H9 (cell line): Measurements from ENCODE around the gene ARHGAP25. TPM values are rescaled to one million over a fixed set of nuclear protein-coding genes. Genes with fewer than 3 reads are reported as not detected.

Experiments
- DNase-seq: peaks from one replicate; pipeline ENCODE4 v3.0.0-alpha.2; 2017
- H2AFZ ChIP-seq: one replicate; pipeline ENCODE4 v1.6.1; 2013; ENCODE audit warnings: mild to moderate bottlenecking, low read length, control low read depth, moderate library complexity
- H2AK5ac ChIP-seq: 2 replicates; pipeline ENCODE4 v1.6.1; 2013; ENCODE audit warnings: low read length, control low read depth, mixed read lengths; ENCODE audit not compliant: insufficient read length
- H2BK120ac ChIP-seq: one replicate; pipeline ENCODE4 v1.6.1; 2013; ENCODE audit warnings: low read depth, mild to moderate bottlenecking, low read length, control low read depth, inconsistent platforms; ENCODE audit not compliant: poor library complexity, severe bottlenecking
- H2BK12ac ChIP-seq: 2 replicates; pipeline ENCODE4 v1.6.1; 2013; ENCODE audit warnings: low read length, control low read depth, mixed read lengths, low read depth; ENCODE audit not compliant: insufficient read length
- H2BK15ac ChIP-seq: 2 replicates; pipeline ENCODE4 v1.6.1; 2013; ENCODE audit warnings: low read depth, low read length, control low read depth
- H2BK20ac ChIP-seq: one replicate; pipeline ENCODE4 v1.6.1; 2013; ENCODE audit warnings: low read depth, mild to moderate bottlenecking, low read length, control low read depth, inconsistent platforms; ENCODE audit not compliant: poor library complexity, severe bottlenecking
- H2BK5ac ChIP-seq: 2 replicates; pipeline ENCODE4 v1.6.1; 2013; ENCODE audit warnings: low read length, control low read depth, mixed read lengths; ENCODE audit not compliant: insufficient read length
- H3K14ac ChIP-seq: 2 replicates; pipeline ENCODE4 v1.6.1; 2013; ENCODE audit warnings: low read length, control low read depth; ENCODE audit not compliant: insufficient read depth
- H3K18ac ChIP-seq: 2 replicates; pipeline ENCODE4 v1.6.1; 2013; ENCODE audit warnings: low read depth, mild to moderate bottlenecking, mixed read lengths, low read length, control low read depth; ENCODE audit not compliant: insufficient read length
- H3K23ac ChIP-seq: 2 replicates; pipeline ENCODE4 v1.6.1; 2013; ENCODE audit warnings: low read length, control low read depth, mixed read lengths, low read depth; ENCODE audit not compliant: insufficient read length
- H3K23me2 ChIP-seq: 2 replicates; pipeline ENCODE4 v1.6.1; 2013; ENCODE audit warnings: low read depth, mild to moderate bottlenecking, mixed read lengths, low read length, control low read depth; ENCODE audit not compliant: insufficient read length, poor library complexity, severe bottlenecking
- H3K27ac ChIP-seq: 2 replicates; pipeline ENCODE4 v1.5.1; 2013; ENCODE audit warnings: low read length, control low read depth, mixed read lengths, low read depth; ENCODE audit not compliant: insufficient read length
- H3K27me3 ChIP-seq: 2 replicates; pipeline ENCODE4 v1.6.1; 2013; ENCODE audit warnings: low read length, control low read depth, inconsistent platforms; ENCODE audit not compliant: insufficient read depth
- H3K4ac ChIP-seq: 2 replicates; pipeline ENCODE4 v1.6.1; 2013; ENCODE audit warnings: low read depth, mild to moderate bottlenecking, control low read depth, inconsistent platforms, low read length, moderate library complexity
- H3K4me1 ChIP-seq: 2 replicates; pipeline ENCODE4 v1.6.1; 2013; ENCODE audit warnings: low read length, control low read depth, inconsistent platforms; ENCODE audit not compliant: insufficient read depth
- H3K4me2 ChIP-seq: 2 replicates; pipeline ENCODE4 v1.6.1; 2013; ENCODE audit warnings: low read length, control low read depth, mixed read lengths; ENCODE audit not compliant: insufficient read length, insufficient read depth
- H3K56ac ChIP-seq: 2 replicates; pipeline ENCODE4 v1.6.1; 2013; ENCODE audit warnings: low read depth, mild to moderate bottlenecking, mixed read lengths, low read length, control low read depth; ENCODE audit not compliant: insufficient read length
- H3K79me1 ChIP-seq: 2 replicates; pipeline ENCODE4 v1.6.1; 2013; ENCODE audit warnings: low read depth, mild to moderate bottlenecking, moderate library complexity, low read length, control low read depth, inconsistent platforms; ENCODE audit not compliant: insufficient read depth, poor library complexity, severe bottlenecking
- H3K79me2 ChIP-seq: 2 replicates; pipeline ENCODE4 v1.6.1; 2013; ENCODE audit warnings: low read length, control low read depth, inconsistent platforms; ENCODE audit not compliant: insufficient read depth
- H3K9ac ChIP-seq: 2 replicates; pipeline ENCODE4 v1.6.1; 2013; ENCODE audit warnings: low read length, control low read depth, mixed read lengths; ENCODE audit not compliant: insufficient read length; ENCODE audit errors: extremely low read depth
- H3K9me3 ChIP-seq: one replicate; pipeline ENCODE4 v1.6.1; 2013; ENCODE audit warnings: low read depth, low read length, inconsistent platforms; ENCODE audit not compliant: control insufficient read depth
- H3T11ph ChIP-seq: one replicate; pipeline ENCODE4 v1.6.1; 2013; ENCODE audit warnings: mild to moderate bottlenecking, low read length, control low read depth, inconsistent platforms
- H4K20me1 ChIP-seq: one replicate; pipeline ENCODE4 v1.6.1; 2013; ENCODE audit not compliant: control insufficient read depth, insufficient read length, insufficient read depth
- H4K5ac ChIP-seq: 2 replicates; pipeline ENCODE4 v1.6.1; 2013; ENCODE audit warnings: low read depth, mild to moderate bottlenecking, mixed read lengths, low read length, control low read depth; ENCODE audit not compliant: insufficient read length
- H4K8ac ChIP-seq: replicated peaks from 2 replicates; pipeline ENCODE4 v1.6.1; 2013; ENCODE audit warnings: low read length, control low read depth, mixed read lengths, low read depth; ENCODE audit not compliant: insufficient read length
- H4K91ac ChIP-seq: 2 replicates; pipeline ENCODE4 v1.6.1; 2013; ENCODE audit warnings: low read depth, mild to moderate bottlenecking, moderate library complexity, mixed read lengths, low read length, control low read depth; ENCODE audit not compliant: insufficient read length
- H3K27ac Mint-ChIP-seq, 3 experiments: 2 replicates in 2 of 3; 3 replicates in 1 of 3; pipeline ENCODE4 v1.8.0; 2020 to 2021; ENCODE audit warnings: mixed read lengths in 3 of 3, mild to moderate bottlenecking in 1 of 3, moderate library complexity in 1 of 3
- H3K27me3 Mint-ChIP-seq: 2 replicates; pipeline ENCODE4 v1.8.0; 2021; ENCODE audit warnings: low read depth, mild to moderate bottlenecking, moderate library complexity, mixed read lengths
- H3K36me3 Mint-ChIP-seq, 3 experiments: 2 replicates in 2 of 3; 3 replicates in 1 of 3; pipeline ENCODE4 v1.8.0; 2020 to 2021; ENCODE audit warnings: low read depth in 3 of 3, mixed read lengths in 3 of 3; ENCODE audit not compliant: insufficient read depth in 1 of 3
- H3K4me1 Mint-ChIP-seq, 2 experiments: 2 replicates each; pipeline ENCODE4 v1.8.0; 2020; ENCODE audit warnings: mixed read lengths in 2 of 2
- H3K4me3 Mint-ChIP-seq, 2 experiments: 2 replicates in 1 of 2; 3 replicates in 1 of 2; pipeline ENCODE4 v1.8.0; 2020 to 2021; ENCODE audit warnings: mild to moderate bottlenecking in 2 of 2, mixed read lengths in 2 of 2, moderate library complexity in 1 of 2
- H3K9me3 Mint-ChIP-seq, 2 experiments: 2 replicates in 1 of 2; 3 replicates in 1 of 2; pipeline ENCODE4 v1.8.0; 2020; ENCODE audit warnings: mild to moderate bottlenecking in 2 of 2, mixed read lengths in 2 of 2, moderate library complexity in 1 of 2
- WGBS: extraction: QIAGEN DNeasy Blood & Tissue Kit; methylation state at CpG from one replicate; pipeline ENCODE4 v1.1.7; 2013; ENCODE audit warnings: missing lambda C conversion rate, low lambda C conversion rate, mixed read lengths; ENCODE audit not compliant: insufficient read length; ENCODE audit errors: extremely low coverage; 5-methylcytosine and 5-hydroxymethylcytosine counted together
- total RNA-seq: library from RNA; stranded (reverse); gene quantifications from 2 replicates; pipeline ENCODE4 v1.2.1, GENCODE V29; 2021
- TF ChIP-seq, protein P1 (sequence below): fragments of 200-600 bp; sonication (generic); conservative IDR thresholded peaks from 3 replicates; pipeline ENCODE4 v1.8.0; 2021; ENCODE audit warnings: antibody characterized with exemption, mild to moderate bottlenecking

Gene ARHGAP25
- total RNA-seq, 1 experiment from 2014 or later = 1.3 TPM

DNA sequence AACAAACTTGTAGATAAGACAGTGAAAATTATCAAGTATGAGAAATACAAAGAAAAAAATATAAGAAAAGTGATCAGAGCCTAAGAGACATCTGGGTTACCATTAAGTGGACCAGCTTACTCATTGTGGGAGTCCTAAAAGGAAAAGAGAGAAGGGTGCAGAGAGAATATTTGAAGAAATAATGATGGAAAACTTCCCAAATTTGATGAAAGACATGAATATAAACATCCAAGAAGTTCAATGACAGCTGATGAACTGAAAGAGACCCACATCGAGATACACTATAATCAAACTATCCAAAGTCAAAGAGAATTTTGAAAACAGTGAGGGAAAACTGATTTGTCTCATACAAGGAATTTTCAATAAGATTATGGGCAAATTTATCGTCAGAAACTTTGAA, 22.5 kb downstream of the ARHGAP25 start:
- Histone ChIP-seq H3K27ac (no peak overlapping the region), H4K5ac (no peak overlapping the region), H4K20me1 (no peaks in the 10 kb centered on the region), H3K18ac (no peak overlapping the region), H2BK12ac (no peak overlapping the region), H3K9ac (no peak overlapping the region), H3K27me3 (no peaks in the 10 kb centered on the region), H3K4ac (no peak overlapping the region), H2BK20ac (no peak overlapping the region), H4K91ac (no peak overlapping the region), H3T11ph (no peak overlapping the region), H2BK120ac (no peak overlapping the region), H3K23me2 (no peaks in the 10 kb centered on the region), H2AK5ac (no peak overlapping the region), H3K79me1 (no peaks in the 10 kb centered on the region), H3K4me1 (peaks cover 4% of the 10 kb centered on the region; the same call in 1 of the 2 replicates), H3K23ac (no peak overlapping the region), H3K9me3 (no peaks in the 10 kb centered on the region), H3K14ac (no peak overlapping the region), H2AFZ (no peak overlapping the region), H3K56ac (no peak overlapping the region), H2BK15ac (no peak overlapping the region), H2BK5ac (no peak overlapping the region), H4K8ac (no peak overlapping the region), H3K4me2 (no peak overlapping the region), H3K79me2 (no peaks in the 10 kb centered on the region)
- Mint-ChIP-seq H3K27me3 (no peaks in the 10 kb centered on the region; the same call in 1 of the 2 replicates), H3K4me3 (no peak overlapping the region), H3K9me3 (peaks cover 10 to 12% of the 10 kb centered on the region in 2 experiments), H3K4me1 (peaks cover 7 to 9% of the 10 kb centered on the region in 2 experiments), H3K36me3 (peaks cover 0 to 11% (median 8%) of the 10 kb centered on the region in 3 experiments; a peak in 6 of 7 replicates), H3K27ac (no peak overlapping the region)
- no peak for DNase-seq
- WGBS = no CpG with 5 or more reads among the region's 2 CpGs
- TF ChIP-seq, protein P1, sequence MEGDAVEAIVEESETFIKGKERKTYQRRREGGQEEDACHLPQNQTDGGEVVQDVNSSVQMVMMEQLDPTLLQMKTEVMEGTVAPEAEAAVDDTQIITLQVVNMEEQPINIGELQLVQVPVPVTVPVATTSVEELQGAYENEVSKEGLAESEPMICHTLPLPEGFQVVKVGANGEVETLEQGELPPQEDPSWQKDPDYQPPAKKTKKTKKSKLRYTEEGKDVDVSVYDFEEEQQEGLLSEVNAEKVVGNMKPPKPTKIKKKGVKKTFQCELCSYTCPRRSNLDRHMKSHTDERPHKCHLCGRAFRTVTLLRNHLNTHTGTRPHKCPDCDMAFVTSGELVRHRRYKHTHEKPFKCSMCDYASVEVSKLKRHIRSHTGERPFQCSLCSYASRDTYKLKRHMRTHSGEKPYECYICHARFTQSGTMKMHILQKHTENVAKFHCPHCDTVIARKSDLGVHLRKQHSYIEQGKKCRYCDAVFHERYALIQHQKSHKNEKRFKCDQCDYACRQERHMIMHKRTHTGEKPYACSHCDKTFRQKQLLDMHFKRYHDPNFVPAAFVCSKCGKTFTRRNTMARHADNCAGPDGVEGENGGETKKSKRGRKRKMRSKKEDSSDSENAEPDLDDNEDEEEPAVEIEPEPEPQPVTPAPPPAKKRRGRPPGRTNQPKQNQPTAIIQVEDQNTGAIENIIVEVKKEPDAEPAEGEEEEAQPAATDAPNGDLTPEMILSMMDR = no peak
